ENCODE measurements around the gene VWA3B. TPM values are rescaled to one million over a fixed set of nuclear protein-coding genes. Genes with fewer than 3 reads are reported as not detected.
A peak's percentile ranks its signal among the peaks of the same experiment; 100 is the strongest.

VWA3B gene
- total and polyA plus RNA-seq, 8 donors, result 1.0 to 7.8 (median 4.6) TPM; not detected in 1

DNA sequence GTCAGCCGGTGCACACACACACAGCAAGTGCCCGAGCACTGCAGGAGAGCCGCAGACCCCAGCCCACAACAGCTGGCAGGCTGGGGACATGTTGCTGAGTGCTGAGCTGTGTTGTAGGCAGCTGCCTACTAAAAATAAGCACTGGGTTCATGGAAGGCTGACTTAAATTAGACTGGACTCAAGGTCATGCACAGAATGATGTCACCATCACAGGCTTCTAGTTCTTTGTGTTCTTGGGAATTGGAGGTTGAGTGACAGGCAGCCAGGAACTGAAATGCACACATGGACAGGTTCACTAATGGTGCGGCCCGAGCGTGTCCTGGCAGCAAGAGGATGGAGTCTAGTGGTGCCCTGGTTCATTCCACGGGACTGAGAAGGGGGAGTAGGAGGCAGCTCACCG, 71.3 kb downstream of the VWA3B start:
- Histone ChIP-seq H3K4me3 (no peak overlapping the region), H3K9me3 (no peaks in the 10 kb centered on the region), H3K36me3 (no peaks in the 10 kb centered on the region), H3K27me3 (no peaks in the 10 kb centered on the region), H3K27ac (no peak overlapping the region), H3K4me1 (no peaks in the 10 kb centered on the region)
- peak in 1 of 4 donors; percentile 15 for DNase-seq
- no peak for ATAC-seq
- TF ChIP-seq, protein P1, sequence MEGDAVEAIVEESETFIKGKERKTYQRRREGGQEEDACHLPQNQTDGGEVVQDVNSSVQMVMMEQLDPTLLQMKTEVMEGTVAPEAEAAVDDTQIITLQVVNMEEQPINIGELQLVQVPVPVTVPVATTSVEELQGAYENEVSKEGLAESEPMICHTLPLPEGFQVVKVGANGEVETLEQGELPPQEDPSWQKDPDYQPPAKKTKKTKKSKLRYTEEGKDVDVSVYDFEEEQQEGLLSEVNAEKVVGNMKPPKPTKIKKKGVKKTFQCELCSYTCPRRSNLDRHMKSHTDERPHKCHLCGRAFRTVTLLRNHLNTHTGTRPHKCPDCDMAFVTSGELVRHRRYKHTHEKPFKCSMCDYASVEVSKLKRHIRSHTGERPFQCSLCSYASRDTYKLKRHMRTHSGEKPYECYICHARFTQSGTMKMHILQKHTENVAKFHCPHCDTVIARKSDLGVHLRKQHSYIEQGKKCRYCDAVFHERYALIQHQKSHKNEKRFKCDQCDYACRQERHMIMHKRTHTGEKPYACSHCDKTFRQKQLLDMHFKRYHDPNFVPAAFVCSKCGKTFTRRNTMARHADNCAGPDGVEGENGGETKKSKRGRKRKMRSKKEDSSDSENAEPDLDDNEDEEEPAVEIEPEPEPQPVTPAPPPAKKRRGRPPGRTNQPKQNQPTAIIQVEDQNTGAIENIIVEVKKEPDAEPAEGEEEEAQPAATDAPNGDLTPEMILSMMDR (IDR thresholded peaks at IDR 0.05), result no peak
- intact Hi-C loops (cut with DNase I), result no loop called here

DNA sequence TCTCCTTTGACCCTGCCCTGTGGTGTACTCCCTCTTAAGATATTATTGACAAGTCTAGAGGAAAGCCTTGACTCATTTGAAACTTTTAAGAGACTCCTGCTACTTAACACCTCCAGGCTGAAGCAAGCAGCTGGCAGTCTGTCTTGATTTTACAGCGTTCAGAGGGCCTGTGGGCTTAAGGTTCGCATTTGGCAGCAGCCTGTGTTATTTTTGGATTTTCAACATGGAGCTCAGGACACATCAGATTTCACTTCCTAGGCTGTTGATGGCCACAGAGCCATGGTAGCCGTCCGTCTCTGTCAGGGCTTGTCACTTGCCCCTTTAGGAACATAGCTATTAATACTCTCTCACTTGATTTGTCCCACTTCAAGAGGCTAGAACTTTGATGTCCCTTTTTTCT, 73.6 kb downstream of the VWA3B start:
- no peak for ATAC-seq

DNA sequence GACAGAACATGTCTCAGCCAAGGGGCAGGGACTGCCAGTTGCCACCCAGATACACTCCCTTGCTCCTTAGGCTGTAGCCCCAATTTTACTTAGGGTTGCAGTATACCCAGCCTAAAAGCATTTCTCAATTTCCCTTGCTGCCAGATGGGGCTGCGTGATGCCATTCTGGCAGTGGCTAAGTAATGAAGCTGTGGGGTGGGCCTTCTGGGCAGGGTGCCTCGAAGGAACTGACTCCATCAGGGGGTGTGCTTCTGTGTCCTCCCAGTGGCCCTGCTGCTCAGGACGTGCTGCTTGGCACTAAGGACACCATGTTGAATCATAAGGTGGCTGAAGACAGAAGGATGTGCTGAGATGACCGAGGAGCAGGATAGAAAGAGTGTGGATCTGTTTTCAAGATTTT, 74.2 kb downstream of the VWA3B start:
- intact Hi-C loops (cut with DNase I), result no loop called here
- ATAC-seq, result no peak
- Histone ChIP-seq H3K4me1 (no peaks in the 10 kb centered on the region), H3K36me3 (no peaks in the 10 kb centered on the region), H3K9me3 (no peaks in the 10 kb centered on the region), H3K27me3 (peaks cover 0 to 13% of the 10 kb centered on the region in 2 donors), H3K27ac (no peak overlapping the region), H3K4me3 (no peak overlapping the region)
- no peak for DNase-seq
- TF ChIP-seq, protein P1 (IDR thresholded peaks at IDR 0.05), result no peak

More for the DNA sequence above, 73.6 kb downstream of the VWA3B start:
- H3K27ac ChIP-seq, result no peak overlapping the region
- TF ChIP-seq, protein P1 (IDR thresholded peaks at IDR 0.05), result no peak
- no peaks in the 10 kb centered on the region for H3K9me3 ChIP-seq
- H3K36me3 ChIP-seq, result no peaks in the 10 kb centered on the region
- DNase-seq, result no peak
- no peaks in the 10 kb centered on the region for H3K4me1 ChIP-seq
- H3K4me3 ChIP-seq, result no peak overlapping the region
- intact Hi-C loops (cut with DNase I), result no loop called here
- peaks cover 0 to 6% of the 10 kb centered on the region in 2 donors for H3K27me3 ChIP-seq

DNA sequence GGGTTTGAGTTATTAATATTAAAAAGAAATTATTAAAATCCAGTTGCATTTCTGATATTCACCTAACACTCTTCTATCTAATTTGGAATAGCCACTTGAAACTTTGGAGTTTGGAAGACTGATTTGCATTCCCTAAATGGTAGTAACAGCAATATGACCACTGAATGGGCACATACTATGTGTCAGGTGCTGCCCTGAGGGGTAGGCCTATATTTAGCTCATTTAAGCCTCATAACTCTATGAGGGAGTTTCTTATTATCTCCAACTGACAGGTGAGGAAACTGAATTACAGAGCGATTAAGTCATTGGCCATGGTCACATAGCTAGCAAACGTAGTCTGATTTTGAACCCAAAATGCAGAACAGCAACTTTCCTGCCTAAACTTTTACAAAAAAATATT, 77.3 kb downstream of the VWA3B start:
- ATAC-seq (no peak), DNase-seq (no peak)
- intact Hi-C loops (cut with DNase I), result no loop called here
- TF ChIP-seq, protein P1 (IDR thresholded peaks at IDR 0.05), result no peak
- Histone ChIP-seq H3K27ac (no peak overlapping the region), H3K27me3 (peaks cover 0 to 18% of the 10 kb centered on the region in 2 donors), H3K9me3 (no peaks in the 10 kb centered on the region), H3K4me3 (no peak overlapping the region), H3K36me3 (no peaks in the 10 kb centered on the region), H3K4me1 (no peaks in the 10 kb centered on the region)

DNA sequence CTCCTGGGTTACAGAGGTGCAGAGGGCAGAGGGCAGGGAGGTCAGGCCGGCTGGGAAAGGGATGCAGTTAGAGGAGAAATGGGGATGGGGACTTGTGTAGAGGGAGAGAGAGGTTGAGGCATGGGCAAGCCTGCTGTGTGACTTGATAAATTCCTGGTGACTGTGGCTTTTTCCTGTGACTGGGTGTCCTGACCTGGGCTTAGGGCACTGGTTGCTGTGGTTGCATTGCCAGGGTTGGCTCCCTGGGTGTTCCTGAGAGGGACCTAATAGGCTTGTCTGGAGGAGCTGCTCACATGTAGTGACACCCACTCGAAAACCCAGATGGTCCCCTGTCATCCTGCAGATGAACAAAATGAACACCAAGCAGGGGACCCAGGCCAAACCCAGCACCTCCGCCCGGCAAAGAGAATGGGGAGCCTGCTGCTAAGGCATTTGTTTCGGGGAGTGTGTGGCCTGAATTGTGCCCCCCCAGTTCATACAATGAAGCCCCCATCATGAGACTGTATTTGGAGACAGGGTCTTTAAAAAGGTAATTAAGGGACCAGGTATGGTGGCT, 78.6 kb downstream of the VWA3B start:
- intact Hi-C loops (cut with DNase I), result no loop called here
- peaks cover 0 to 19% of the 10 kb centered on the region in 2 donors for H3K27me3 ChIP-seq
- no peaks in the 10 kb centered on the region for H3K36me3 ChIP-seq

More for the DNA sequence above, 78.6 kb downstream of the VWA3B start:
- no peaks in the 10 kb centered on the region for H3K4me1 ChIP-seq
- no peak for DNase-seq
- TF ChIP-seq, protein P1 (IDR thresholded peaks at IDR 0.05), result no peak
- no peak overlapping the region for H3K4me3 ChIP-seq
- no peaks in the 10 kb centered on the region for H3K9me3 ChIP-seq
- no peak for ATAC-seq
- H3K27ac ChIP-seq, result no peak overlapping the region
